ENCODE measurements around the gene SLC25A53.

Gene SLC25A53

GRCh38 chrX:104168127-104168526 lies 11.3 kb upstream of the SLC25A53 start:
- H3K27ac ChIP-seq: peak overlapping the region in 1 of 2 donors; percentile 22
- no peak for TF ChIP-seq CTCF (IDR thresholded peaks at IDR 0.05)
- H3K4me3 ChIP-seq: peak overlapping the region; percentile 89 to 92
- H3K4me1 ChIP-seq: peaks cover 0 to 26% (median 4%) of the 10 kb centered on the region in 4 donors
- H3K27me3 ChIP-seq: no peaks in the 10 kb centered on the region
- no peaks in the 10 kb centered on the region for H3K36me3 ChIP-seq
- no peaks in the 10 kb centered on the region for H3K9me3 ChIP-seq
- intact Hi-C loops (cut with DNase I; ENCODE audit: low total_unique reads): no loop called here
- DNase-seq: no peak

GRCh38 chrX:104166735-104167436 lies 10.1 kb upstream of the SLC25A53 start:
- peaks cover 0 to 23% (median 4%) of the 10 kb centered on the region in 4 donors for H3K4me1 ChIP-seq

GRCh38 chrX:104165894-104166734 lies 9.3 kb upstream of the SLC25A53 start, which contains the start of gene FAM199X:
Gene FAM199X (plus strand): TSS chrX:104166453. CDS start chrX:104166786, 333 bp downstream.
- Histone ChIP-seq H3K27ac (peak within 1 kb of the TSS; percentile 86 to 88), H3K36me3 (no peaks in the 10 kb centered on the region), H3K4me1 (peaks cover 0 to 18% (median 4%) of the 10 kb centered on the region in 4 donors), H3K9me3 (no peaks in the 10 kb centered on the region), H3K27me3 (no peaks in the 10 kb centered on the region), H3K4me3 (peak within 1 kb of the TSS; percentile 89 to 92)
- intact Hi-C loops (cut with DNase I; ENCODE audit: low total_unique reads): no loop called here
- peak; percentile 75 to 94 for DNase-seq
- TF ChIP-seq CTCF (IDR thresholded peaks at IDR 0.05): peak; percentile 67 to 85

More at GRCh38 chrX:104166735-104167436, 10.1 kb upstream of the SLC25A53 start:
- Histone ChIP-seq H3K4me3 (peak overlapping the region; percentile 89 to 92), H3K27me3 (no peaks in the 10 kb centered on the region), H3K36me3 (no peaks in the 10 kb centered on the region), H3K9me3 (no peaks in the 10 kb centered on the region), H3K27ac (peak overlapping the region; percentile 86 to 88)
- no peak for TF ChIP-seq CTCF (IDR thresholded peaks at IDR 0.05)
- peak in 1 of 2 donors; percentile 23 for DNase-seq
- intact Hi-C loops (cut with DNase I; ENCODE audit: low total_unique reads): no loop called here

- no peak overlapping the region for H3K27ac ChIP-seq
- no peaks in the 10 kb centered on the region for H3K36me3 ChIP-seq
- no peaks in the 10 kb centered on the region for H3K9me3 ChIP-seq
- no peak for TF ChIP-seq CTCF (IDR thresholded peaks at IDR 0.05)
- no peak for DNase-seq
- no peak overlapping the region for H3K4me3 ChIP-seq
- intact Hi-C loops (cut with DNase I; ENCODE audit: low total_unique reads): no loop called here
- H3K27me3 ChIP-seq: no peaks in the 10 kb centered on the region
- peaks cover 0 to 8% (median 5%) of the 10 kb centered on the region in 4 donors for H3K4me1 ChIP-seq
These were observed 5.8 kb downstream of the SLC25A53 start for GRCh38 chrX:104151037-104151436.

- intact Hi-C loops (cut with DNase I; ENCODE audit: low total_unique reads): no loop called here
- Histone ChIP-seq H3K4me1 (no peaks in the 10 kb centered on the region), H3K27ac (no peak overlapping the region), H3K36me3 (no peaks in the 10 kb centered on the region), H3K27me3 (no peaks in the 10 kb centered on the region), H3K4me3 (no peak overlapping the region), H3K9me3 (no peaks in the 10 kb centered on the region)
- no peak for DNase-seq
- TF ChIP-seq CTCF (IDR thresholded peaks at IDR 0.05): no peak
These were observed 15.6 kb downstream of the SLC25A53 start for GRCh38 chrX:104141087-104141760.
